GM12878 (cell line): ENCODE results near the gene LHX2. TPM values are rescaled to one million over a fixed set of nuclear protein-coding genes. Genes with fewer than 3 reads are reported as not detected.
A peak's percentile ranks its signal among the peaks of the same experiment; 100 is the strongest.

ENCODE experiments used
- ATAC-seq: fragments of 200-7000 bp; cut with Tn5 transposase; 3 replicates; pipeline ENCODE4 v1.9.1; 2020; ENCODE audit warnings: mild to moderate bottlenecking, moderate library complexity
- BruUV-seq: library from RNA; stranded (reverse); fragments of 400-500 nt; replicated peaks from 2 replicates; lab custom pipeline; 2021; lab: Mats Ljungman, UMichigan
- CTCF ChIA-PET: fragments of 300-600 bp; sonication (Branson Sonifier 250); formaldehyde crosslinking; extraction: SDS; loops from one replicate; lab custom pipeline; 2021; ENCODE audit warnings: inconsistent platforms; lab: Yijun Ruan, JAX
- POLR2A ChIA-PET: fragments of 350-600 bp; formaldehyde crosslinking; extraction: SDS; loops from one replicate; lab custom pipeline; 2021; ENCODE audit warnings: inconsistent platforms; lab: Charles Lee
- RAD21 ChIA-PET: fragments of 300-600 bp; sonication (Branson Sonifier 250); formaldehyde crosslinking; loops from one replicate; lab custom pipeline; 2023; ENCODE audit warnings: antibody characterized with exemption; ENCODE audit not compliant: unreplicated experiment; lab: Charles Lee
- SMC1A ChIA-PET: fragments of 300-600 bp; sonication (Branson Sonifier 250); formaldehyde crosslinking; loops from one replicate; lab custom pipeline; 2023; ENCODE audit not compliant: unreplicated experiment, uncharacterized antibody; lab: Charles Lee
- DNase-seq: peaks from one replicate; pipeline ENCODE4 v3.0.0-alpha.2; 2011; ENCODE audit warnings: low read depth, low spot score
- FAIRE-seq: peaks from 3 replicates; lab custom pipeline; 2011; peaks lifted over from hg19 to GRCh38; lab: Jason Lieb, UNC
- H2AFZ ChIP-seq: 2 replicates; pipeline ENCODE4 v1.6.0; 2011; ENCODE audit warnings: low read depth, low read length, control low read depth; ENCODE audit not compliant: control insufficient read depth
- H3K27ac ChIP-seq: 2 replicates; pipeline ENCODE4 v1.5.1; 2011; ENCODE audit warnings: control low read depth; ENCODE audit not compliant: control insufficient read depth, insufficient read depth
- H3K27me3 ChIP-seq, 2 experiments: replicated peaks in 1 of 2; 2 replicates each; pipeline versions ENCODE4 v1.6.0 to v1.6.1; 2011; ENCODE audit warnings: low read length in 1 of 2; ENCODE audit not compliant: control insufficient read depth in 2 of 2, insufficient read depth in 2 of 2
- H3K36me3 ChIP-seq, 2 experiments: 2 replicates each; pipeline ENCODE4 v1.5.1; 2011; ENCODE audit warnings: low read length in 1 of 2; ENCODE audit not compliant: control insufficient read depth in 2 of 2, insufficient read depth in 2 of 2
- H3K4me1 ChIP-seq: 2 replicates; pipeline ENCODE4 v1.6.1; 2011; ENCODE audit warnings: mild to moderate bottlenecking, low read length, moderate library complexity, mixed read lengths; ENCODE audit not compliant: control insufficient read depth, insufficient read depth
- H3K4me2 ChIP-seq: 2 replicates; pipeline ENCODE4 v1.6.0; 2011; ENCODE audit warnings: control low read depth; ENCODE audit not compliant: control insufficient read depth, insufficient read depth
- H3K4me3 ChIP-seq: fragments of 200-600 bp; sonication (generic); 2 replicates; pipeline ENCODE4 v1.5.1; 2016
- H3K79me2 ChIP-seq: 2 replicates; pipeline ENCODE4 v1.6.0; 2011; ENCODE audit warnings: low read length; ENCODE audit not compliant: control insufficient read depth, insufficient read depth
- H3K9ac ChIP-seq: 2 replicates; pipeline ENCODE4 v1.8.0; 2011; ENCODE audit warnings: low read length, control low read depth, mixed read lengths; ENCODE audit not compliant: control insufficient read depth, insufficient read depth
- H3K9me3 ChIP-seq: replicated peaks from 3 replicates; pipeline ENCODE4 v1.5.1; 2011; ENCODE audit warnings: mild to moderate bottlenecking, low read length; ENCODE audit not compliant: control insufficient read depth, insufficient read depth
- H4K20me1 ChIP-seq: 2 replicates; pipeline ENCODE4 v1.6.0; 2011; ENCODE audit not compliant: control insufficient read depth, insufficient read depth
- FOXM1 ChIP-seq: IDR thresholded peaks from 2 replicates; pipeline ENCODE4 v1.6.1; 2012; ENCODE audit warnings: low read depth, mild to moderate bottlenecking, inconsistent platforms, low read length, moderate library complexity
- GATAD2B ChIP-seq: fragments of 450-650 bp; conservative IDR thresholded peaks from 2 replicates; pipeline ENCODE4 v1.6.1; 2017; ENCODE audit warnings: low read depth, mild to moderate bottlenecking, moderate library complexity
- KLF5 ChIP-seq: fragments of 450-650 bp; IDR thresholded peaks from 2 replicates; pipeline ENCODE4 v1.6.1; 2014; ENCODE audit warnings: mild to moderate bottlenecking; ENCODE audit not compliant: partially characterized antibody
- NBN ChIP-seq: fragments of 450-650 bp; IDR thresholded peaks from 2 replicates; pipeline ENCODE4 v1.6.1; 2016
- PAX5 ChIP-seq: IDR thresholded peaks from 2 replicates; pipeline ENCODE4 v1.6.1; 2011; ENCODE audit warnings: low read depth, low read length, borderline replicate concordance
- RB1 ChIP-seq: fragments of 450-650 bp; formaldehyde crosslinking; IDR thresholded peaks from 2 replicates; pipeline ENCODE4 v1.6.1; 2017; ENCODE audit warnings: mild to moderate bottlenecking, borderline replicate concordance
- RUNX3 ChIP-seq: IDR thresholded peaks from 2 replicates; pipeline ENCODE4 v1.6.1; 2012; ENCODE audit warnings: low read length, inconsistent platforms
- WGBS: methylation state at CpG from one replicate; pipeline ENCODE4 v1.1.6; 2016; ENCODE audit warnings: low lambda C conversion rate; ENCODE audit not compliant: insufficient replicate concordance, insufficient coverage; ENCODE audit errors: missing lambda C conversion rate; 5-methylcytosine and 5-hydroxymethylcytosine counted together
- in situ Hi-C: fragments of 300-500 bp; cut with MboI; formaldehyde crosslinking; loops from 9 replicates; pipeline ENCODE4 v1.14.3; 2018; ENCODE audit warnings: mixed read lengths
- intact Hi-C: fragments of 100-400 bp; cut with micrococcal nuclease; formaldehyde crosslinking; loops from one replicate; pipeline ENCODE4 v1.14.2; 2022; ENCODE audit not compliant: unreplicated experiment
- polyA plus RNA-seq, 11 experiments: library from polyadenylated mRNA; depleted of rRNA in 4 of 11; unstranded in 6 of 11; stranded (reverse) in 5 of 11; fragments of >200 nt; fragmentation: Nextera tagmentation in 4 of 11; fragmentation: Illumina TruSeq in 1 of 11; extraction: Ambion mirVana in 4 of 11; extraction: Trizol in 1 of 11; gene quantifications; 1 replicate in 1 of 11; 2 replicates in 10 of 11; pipeline versions ENCODE4 v1.2.1 to v1.2.3, GENCODE V29; 2011 to 2016; ENCODE audit warnings: inconsistent platforms in 2 of 11, missing spikeins in 2 of 11, low read depth in 1 of 11
- total RNA-seq, 4 experiments: library from RNA; depleted of rRNA in 3 of 4; stranded (reverse); fragments of >200 nt in 3 of 4; fragmentation: Illumina TruSeq in 1 of 4; extraction: Trizol in 1 of 4; gene quantifications; 2 replicates each; pipeline versions ENCODE4 v1.2.1 to v1.2.3, GENCODE V29; 2013 to 2021
- TF ChIP-seq, protein P1 (sequence below): fragments of 450-650 bp; IDR thresholded peaks from 2 replicates; pipeline ENCODE4 v1.6.1; 2018; ENCODE audit warnings: borderline replicate concordance, mild to moderate bottlenecking; ENCODE audit not compliant: partially characterized antibody
- TF ChIP-seq, protein P2 (sequence below): fragments of 450-650 bp; conservative IDR thresholded peaks from 2 replicates; pipeline ENCODE4 v1.6.1; 2017; ENCODE audit warnings: mild to moderate bottlenecking, moderate library complexity
- TF ChIP-seq, protein P3 (sequence below): IDR thresholded peaks from 2 replicates; pipeline ENCODE4 v1.6.1; 2011; ENCODE audit warnings: low read depth, mild to moderate bottlenecking, low read length, moderate library complexity, borderline replicate concordance; ENCODE audit errors: extremely low read depth

LHX2 gene
- total and polyA plus RNA-seq, 10 of the 15 experiments (the other 5 are each of a cell fraction or from before 2014, with no cell fraction given): 0.82 to 69.8 (median 5.3) TPM

DNA sequence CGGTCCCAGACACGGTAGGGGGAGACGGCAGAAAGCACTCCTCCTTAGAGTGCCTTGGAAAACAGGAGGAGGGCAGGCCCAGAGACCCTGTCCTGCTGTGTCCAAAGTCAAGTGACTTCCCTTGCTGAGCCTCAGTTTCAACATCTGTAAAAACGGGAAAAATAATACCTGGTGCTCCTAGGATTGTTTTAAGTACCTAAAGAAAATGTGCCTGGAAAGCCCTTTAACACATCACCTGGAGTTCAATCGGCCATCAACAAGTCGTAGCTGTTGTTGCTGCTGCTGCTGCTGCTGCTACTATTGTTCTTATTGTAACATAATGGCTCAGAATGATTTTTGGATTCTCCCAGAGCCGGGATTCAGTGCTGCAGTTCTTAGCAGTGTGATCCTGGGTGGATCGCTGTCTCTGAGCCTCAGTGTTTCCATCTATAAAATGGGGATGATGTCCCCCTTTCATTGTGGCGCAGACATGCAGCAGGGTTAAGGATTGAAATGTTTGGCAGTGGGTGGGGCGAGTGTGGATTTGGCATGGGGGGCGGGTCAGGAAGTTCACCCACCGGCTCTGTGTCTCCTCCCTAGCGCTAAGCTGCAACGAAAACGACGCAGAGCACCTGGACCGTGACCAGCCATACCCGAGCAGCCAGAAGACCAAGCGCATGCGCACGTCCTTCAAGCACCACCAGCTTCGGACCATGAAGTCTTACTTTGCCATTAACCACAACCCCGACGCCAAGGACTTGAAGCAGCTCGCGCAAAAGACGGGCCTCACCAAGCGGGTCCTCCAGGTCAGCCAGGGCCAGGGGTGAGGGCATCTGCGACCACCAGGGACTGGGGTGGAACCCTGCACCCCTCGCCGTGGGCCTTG, 9.2 kb downstream of the LHX2 start:
- CTCF ChIA-PET: interaction anchor here (0.8 to 1.2 kb wide), 2 partner anchors 15 to 17 kb away, joined by 3 to 4 read pairs; no protein-coding TSS in a partner anchor
- SMC1A ChIA-PET: interaction anchor here (2.9 kb wide), 1 partner anchor 19 kb away, joined by 15 read pairs; no protein-coding TSS in a partner anchor

DNA sequence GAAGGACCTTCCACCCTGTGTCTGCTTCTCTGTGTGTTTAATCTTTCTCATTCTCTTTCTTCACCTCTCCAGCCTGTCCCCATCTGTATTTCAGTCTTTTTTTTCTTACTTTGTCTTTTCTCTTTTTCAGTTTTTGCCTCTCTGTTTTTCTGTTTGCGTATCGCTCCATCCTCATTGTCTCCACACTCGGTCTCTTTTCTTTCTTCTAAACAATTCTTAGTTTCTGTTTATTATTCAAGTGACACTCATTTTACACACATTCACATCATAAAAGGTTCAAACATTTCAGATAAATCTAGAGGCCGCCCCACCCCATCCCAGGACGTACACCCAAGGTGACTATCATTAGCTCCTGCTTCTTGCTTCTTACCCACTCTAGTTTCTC, 9.8 kb downstream of the LHX2 start:
- H3K9me3 ChIP-seq: no peaks in the 10 kb centered on the region; the same call in 2 of the 3 replicates
- peaks cover 0 to 1% of the 10 kb centered on the region in 2 experiments; a peak in 2 of 4 replicates for H3K36me3 ChIP-seq
- POLR2A ChIA-PET: no interaction called here
- FAIRE-seq (no peak), DNase-seq (no peak), ATAC-seq (no peak)
- RAD21 ChIA-PET: interaction anchor here (0.6 kb wide), 1 partner anchor 74 kb away, joined by 3 read pairs; no protein-coding TSS in a partner anchor
- H3K9ac ChIP-seq: no peak overlapping the region
- 62% methylated on average over 5 of the region's 5 CpGs for WGBS
- H3K4me2 ChIP-seq: no peak overlapping the region; the same call in 1 of the 2 replicates
- H4K20me1 ChIP-seq: no peaks in the 10 kb centered on the region; the same call in 1 of the 2 replicates
- peaks cover 0 to 44% of the 10 kb centered on the region in 2 experiments; a peak in 2 of 4 replicates for H3K27me3 ChIP-seq
- SMC1A ChIA-PET: no interaction called here
- CTCF ChIA-PET: interaction anchor here (0.7 to 0.8 kb wide), 2 partner anchors 12 to 16 kb away, joined by 3 read pairs; no protein-coding TSS in a partner anchor
- in situ Hi-C loops (no loop called here), intact Hi-C loops (no loop called here)
- H3K27ac ChIP-seq: no peak overlapping the region
- no peak overlapping the region for H3K4me3 ChIP-seq
- no peaks in the 10 kb centered on the region for H3K79me2 ChIP-seq
- no peak for TF ChIP-seq RB1
- TF ChIP-seq PAX5: no peak
- TF ChIP-seq, protein P1, sequence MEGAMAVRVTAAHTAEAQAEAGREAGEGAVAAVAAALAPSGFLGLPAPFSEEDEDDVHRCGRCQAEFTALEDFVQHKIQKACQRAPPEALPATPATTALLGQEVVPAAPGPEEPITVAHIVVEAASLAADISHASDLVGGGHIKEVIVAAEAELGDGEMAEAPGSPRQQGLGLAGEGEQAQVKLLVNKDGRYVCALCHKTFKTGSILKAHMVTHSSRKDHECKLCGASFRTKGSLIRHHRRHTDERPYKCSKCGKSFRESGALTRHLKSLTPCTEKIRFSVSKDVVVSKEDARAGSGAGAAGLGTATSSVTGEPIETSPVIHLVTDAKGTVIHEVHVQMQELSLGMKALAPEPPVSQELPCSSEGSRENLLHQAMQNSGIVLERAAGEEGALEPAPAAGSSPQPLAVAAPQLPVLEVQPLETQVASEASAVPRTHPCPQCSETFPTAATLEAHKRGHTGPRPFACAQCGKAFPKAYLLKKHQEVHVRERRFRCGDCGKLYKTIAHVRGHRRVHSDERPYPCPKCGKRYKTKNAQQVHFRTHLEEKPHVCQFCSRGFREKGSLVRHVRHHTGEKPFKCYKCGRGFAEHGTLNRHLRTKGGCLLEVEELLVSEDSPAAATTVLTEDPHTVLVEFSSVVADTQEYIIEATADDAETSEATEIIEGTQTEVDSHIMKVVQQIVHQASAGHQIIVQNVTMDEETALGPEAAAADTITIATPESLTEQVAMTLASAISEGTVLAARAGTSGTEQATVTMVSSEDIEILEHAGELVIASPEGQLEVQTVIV: no peak
- TF ChIP-seq, protein P2, sequence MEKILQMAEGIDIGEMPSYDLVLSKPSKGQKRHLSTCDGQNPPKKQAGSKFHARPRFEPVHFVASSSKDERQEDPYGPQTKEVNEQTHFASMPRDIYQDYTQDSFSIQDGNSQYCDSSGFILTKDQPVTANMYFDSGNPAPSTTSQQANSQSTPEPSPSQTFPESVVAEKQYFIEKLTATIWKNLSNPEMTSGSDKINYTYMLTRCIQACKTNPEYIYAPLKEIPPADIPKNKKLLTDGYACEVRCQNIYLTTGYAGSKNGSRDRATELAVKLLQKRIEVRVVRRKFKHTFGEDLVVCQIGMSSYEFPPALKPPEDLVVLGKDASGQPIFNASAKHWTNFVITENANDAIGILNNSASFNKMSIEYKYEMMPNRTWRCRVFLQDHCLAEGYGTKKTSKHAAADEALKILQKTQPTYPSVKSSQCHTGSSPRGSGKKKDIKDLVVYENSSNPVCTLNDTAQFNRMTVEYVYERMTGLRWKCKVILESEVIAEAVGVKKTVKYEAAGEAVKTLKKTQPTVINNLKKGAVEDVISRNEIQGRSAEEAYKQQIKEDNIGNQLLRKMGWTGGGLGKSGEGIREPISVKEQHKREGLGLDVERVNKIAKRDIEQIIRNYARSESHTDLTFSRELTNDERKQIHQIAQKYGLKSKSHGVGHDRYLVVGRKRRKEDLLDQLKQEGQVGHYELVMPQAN: no peak
- TF ChIP-seq KLF5: no peak
- no peak for TF ChIP-seq NBN
- peaks cover 7% of the 10 kb centered on the region for H3K4me1 ChIP-seq
- H2AFZ ChIP-seq: no peak overlapping the region
- BruUV-seq: no TSS peak

More for the DNA sequence above, 9.2 kb downstream of the LHX2 start:
- H3K4me3 ChIP-seq: no peak overlapping the region
- no peak overlapping the region for H2AFZ ChIP-seq
- intact Hi-C loops (no loop called here), in situ Hi-C loops (no loop called here)
- H3K36me3 ChIP-seq: peaks cover 0 to 1% of the 10 kb centered on the region in 2 experiments; a peak in 2 of 4 replicates
- H3K27me3 ChIP-seq: peaks cover 0 to 45% of the 10 kb centered on the region in 2 experiments; a peak in 2 of 4 replicates
- peaks cover 7% of the 10 kb centered on the region for H3K4me1 ChIP-seq
- no peak overlapping the region for H3K27ac ChIP-seq
- H3K4me2 ChIP-seq: peak overlapping the region; percentile 42; the same call in 1 of the 2 replicates
- DNase-seq (no peak), FAIRE-seq (no peak), ATAC-seq (peak; percentile 58)
- no TSS peak for BruUV-seq
- POLR2A ChIA-PET: no interaction called here
- RAD21 ChIA-PET: no interaction called here
- 11% methylated on average over 30 of the region's 31 CpGs for WGBS
- no peaks in the 10 kb centered on the region; the same call in 1 of the 2 replicates for H4K20me1 ChIP-seq
- no peaks in the 10 kb centered on the region for H3K79me2 ChIP-seq
- H3K9ac ChIP-seq: no peak overlapping the region
- no peaks in the 10 kb centered on the region; the same call in 2 of the 3 replicates for H3K9me3 ChIP-seq
- peak; percentile 31; the same call in 1 of the 2 replicates for TF ChIP-seq RUNX3
- no peak for TF ChIP-seq FOXM1
- peak; percentile 84 for TF ChIP-seq PAX5
- TF ChIP-seq, protein P3, sequence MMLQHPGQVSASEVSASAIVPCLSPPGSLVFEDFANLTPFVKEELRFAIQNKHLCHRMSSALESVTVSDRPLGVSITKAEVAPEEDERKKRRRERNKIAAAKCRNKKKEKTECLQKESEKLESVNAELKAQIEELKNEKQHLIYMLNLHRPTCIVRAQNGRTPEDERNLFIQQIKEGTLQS: no peak
- no peak for TF ChIP-seq GATAD2B
